ENCODE results near the gene OTUD1.

OTUD1 gene

GRCh38 chr10:23461557-23461956 is 22.7 kb downstream of the OTUD1 start:
- no peaks in the 10 kb centered on the region for H3K36me3 ChIP-seq (ENCODE audit: insufficient read depth)

GRCh38 chr10:23467012-23467411 is 28.1 kb downstream of the OTUD1 start:
- Histone ChIP-seq H3K4me2 (no peak overlapping the region), H3K27me3 (ENCODE audit: insufficient read depth, low read depth) (no peaks in the 10 kb centered on the region), H3K36me3 (ENCODE audit: insufficient read depth) (no peaks in the 10 kb centered on the region), H3K9ac (no peak overlapping the region), H3K79me2 (ENCODE audit: insufficient read depth, low read depth) (no peaks in the 10 kb centered on the region), H3K4me1 (ENCODE audit: low read depth, poor library complexity, severe bottlenecking) (peaks cover 1% of the 10 kb centered on the region), H4K20me1 (ENCODE audit: insufficient read depth) (no peaks in the 10 kb centered on the region), H3K4me3 (IDR thresholded peaks at IDR 0.05; ENCODE audit: insufficient read depth, low read depth, low read length) (no peak overlapping the region), H3K27ac (no peak overlapping the region), H2AFZ (ENCODE audit: low read depth) (no peak overlapping the region)
- TF ChIP-seq CTCF (conservative IDR thresholded peaks at IDR 0.05; ENCODE audit: low read depth, low read length) = no peak

More at GRCh38 chr10:23461557-23461956, 22.7 kb downstream of the OTUD1 start:
- Histone ChIP-seq H2AFZ (ENCODE audit: low read depth) (no peak overlapping the region), H3K4me1 (ENCODE audit: low read depth, poor library complexity, severe bottlenecking) (peaks cover 24% of the 10 kb centered on the region), H3K4me2 (peak overlapping the region; percentile 11; the same call in 1 of the 2 replicates), H3K27ac (no peak overlapping the region; the same call in 1 of the 2 replicates), H3K4me3 (IDR thresholded peaks at IDR 0.05; ENCODE audit: insufficient read depth, low read depth, low read length) (no peak overlapping the region), H4K20me1 (ENCODE audit: insufficient read depth) (no peaks in the 10 kb centered on the region), H3K9ac (no peak overlapping the region), H3K79me2 (ENCODE audit: insufficient read depth, low read depth) (no peaks in the 10 kb centered on the region), H3K27me3 (ENCODE audit: insufficient read depth, low read depth) (no peaks in the 10 kb centered on the region)
- no peak for TF ChIP-seq CTCF (conservative IDR thresholded peaks at IDR 0.05; ENCODE audit: low read depth, low read length)

- no peak for TF ChIP-seq CTCF (conservative IDR thresholded peaks at IDR 0.05; ENCODE audit: low read depth, low read length)
- H3K36me3 ChIP-seq (ENCODE audit: insufficient read depth) = no peaks in the 10 kb centered on the region
Observed at GRCh38 chr10:23467548-23467947, 28.7 kb downstream of the OTUD1 start.

GRCh38 chr10:23469596-23470237 is 30.8 kb downstream of the OTUD1 start:
- H3K4me3 ChIP-seq (IDR thresholded peaks at IDR 0.05; ENCODE audit: insufficient read depth, low read depth, low read length) = no peak overlapping the region
- TF ChIP-seq CTCF (conservative IDR thresholded peaks at IDR 0.05; ENCODE audit: low read depth, low read length) = no peak
- H3K36me3 ChIP-seq (ENCODE audit: insufficient read depth) = no peaks in the 10 kb centered on the region
- no peaks in the 10 kb centered on the region for H3K79me2 ChIP-seq (ENCODE audit: insufficient read depth, low read depth)
- no peaks in the 10 kb centered on the region for H3K27me3 ChIP-seq (ENCODE audit: insufficient read depth, low read depth)
- no peaks in the 10 kb centered on the region for H4K20me1 ChIP-seq (ENCODE audit: insufficient read depth)
- H3K9ac ChIP-seq = no peak overlapping the region
- H3K4me1 ChIP-seq (ENCODE audit: low read depth, poor library complexity, severe bottlenecking) = no peaks in the 10 kb centered on the region
- H2AFZ ChIP-seq (ENCODE audit: low read depth) = no peak overlapping the region
- no peak overlapping the region for H3K27ac ChIP-seq
- no peak overlapping the region for H3K4me2 ChIP-seq

More at GRCh38 chr10:23467548-23467947, 28.7 kb downstream of the OTUD1 start:
- no peak overlapping the region for H2AFZ ChIP-seq (ENCODE audit: low read depth)
- no peak overlapping the region for H3K27ac ChIP-seq
- no peaks in the 10 kb centered on the region for H3K79me2 ChIP-seq (ENCODE audit: insufficient read depth, low read depth)
- H4K20me1 ChIP-seq (ENCODE audit: insufficient read depth) = no peaks in the 10 kb centered on the region
- H3K4me2 ChIP-seq = no peak overlapping the region
- H3K4me3 ChIP-seq (IDR thresholded peaks at IDR 0.05; ENCODE audit: insufficient read depth, low read depth, low read length) = no peak overlapping the region
- H3K4me1 ChIP-seq (ENCODE audit: low read depth, poor library complexity, severe bottlenecking) = no peaks in the 10 kb centered on the region
- H3K27me3 ChIP-seq (ENCODE audit: insufficient read depth, low read depth) = no peaks in the 10 kb centered on the region
- no peak overlapping the region for H3K9ac ChIP-seq

All from KMS-11 (cell line).